K562 (cell line): ENCODE measurements around the gene LRGUK. TPM values are rescaled to one million over a fixed set of nuclear protein-coding genes. Genes with fewer than 3 reads are reported as not detected.

ENCODE experiments used
- ASH1L ChIP-seq: fragments of 450-650 bp; IDR thresholded peaks from 2 replicates; pipeline ENCODE4 v1.6.1; 2018; ENCODE audit warnings: borderline replicate concordance, mild to moderate bottlenecking, low read depth; ENCODE audit not compliant: partially characterized antibody
- ESRRA ChIP-seq: fragments of 450-650 bp; IDR thresholded peaks from 2 replicates; pipeline ENCODE4 v1.6.1; 2014; ENCODE audit warnings: low read depth, mild to moderate bottlenecking, moderate library complexity, borderline replicate concordance
- HMG20A ChIP-seq: fragments of 450-650 bp; formaldehyde crosslinking; conservative IDR thresholded peaks from 2 replicates; pipeline ENCODE4 v1.4.0; 2020; ENCODE audit warnings: mild to moderate bottlenecking, mixed read lengths
- ZNF354B ChIP-seq: fragments of 250-450 bp; sonication (Bioruptor Pico); IDR thresholded peaks from 2 replicates; pipeline ENCODE4 v1.4.0; 2020
- polyA plus RNA-seq, 8 experiments: library from polyadenylated mRNA; depleted of rRNA in 4 of 8; stranded (reverse) in 5 of 8; unstranded in 3 of 8; fragments of >200 nt; fragmentation: Nextera tagmentation in 2 of 8; fragmentation: Illumina TruSeq in 1 of 8; extraction: Ambion mirVana in 2 of 8; extraction: Trizol in 1 of 8; gene quantifications; 2 replicates each; pipeline versions ENCODE4 v1.2.1 to v1.2.3, GENCODE V29; 2011 to 2014; ENCODE audit warnings: inconsistent platforms in 1 of 8, missing spikeins in 1 of 8
- total RNA-seq, 7 experiments: library from RNA; depleted of rRNA in 6 of 7; stranded (reverse); fragments of >200 nt in 6 of 7; fragmentation: Illumina TruSeq in 2 of 7; extraction: Trizol in 2 of 7; gene quantifications; 2 replicates each; pipeline versions ENCODE4 v1.2.1 to v1.2.3, GENCODE V29; 2011 to 2021; ENCODE audit warnings: low replicate concordance in 1 of 7
- TF ChIP-seq, protein P1 (sequence below), 2 experiments: fragments of 450-650 bp; IDR thresholded peaks; 2 replicates each; pipeline ENCODE4 v1.6.1; 2018; ENCODE audit warnings: mild to moderate bottlenecking in 2 of 2, low read depth in 1 of 2; ENCODE audit not compliant: partially characterized antibody in 2 of 2
- TF ChIP-seq, protein P2 (sequence below): fragments of 450-650 bp; IDR thresholded peaks from 2 replicates; pipeline ENCODE4 v1.6.1; 2014; ENCODE audit warnings: low read depth, mild to moderate bottlenecking, moderate library complexity, borderline replicate concordance
- TF ChIP-seq, protein P3 (sequence below): fragments of 250-450 bp; sonication (Bioruptor Pico); IDR thresholded peaks from 2 replicates; pipeline ENCODE4 v1.5.0; 2021; ENCODE audit warnings: mild to moderate bottlenecking, moderate library complexity

The LRGUK gene
- total and polyA plus RNA-seq, 9 of the 15 experiments (the other 6 are each of a cell fraction or from before 2014, with no cell fraction given): 0.04 to 0.33 (median 0.18) TPM

DNA sequence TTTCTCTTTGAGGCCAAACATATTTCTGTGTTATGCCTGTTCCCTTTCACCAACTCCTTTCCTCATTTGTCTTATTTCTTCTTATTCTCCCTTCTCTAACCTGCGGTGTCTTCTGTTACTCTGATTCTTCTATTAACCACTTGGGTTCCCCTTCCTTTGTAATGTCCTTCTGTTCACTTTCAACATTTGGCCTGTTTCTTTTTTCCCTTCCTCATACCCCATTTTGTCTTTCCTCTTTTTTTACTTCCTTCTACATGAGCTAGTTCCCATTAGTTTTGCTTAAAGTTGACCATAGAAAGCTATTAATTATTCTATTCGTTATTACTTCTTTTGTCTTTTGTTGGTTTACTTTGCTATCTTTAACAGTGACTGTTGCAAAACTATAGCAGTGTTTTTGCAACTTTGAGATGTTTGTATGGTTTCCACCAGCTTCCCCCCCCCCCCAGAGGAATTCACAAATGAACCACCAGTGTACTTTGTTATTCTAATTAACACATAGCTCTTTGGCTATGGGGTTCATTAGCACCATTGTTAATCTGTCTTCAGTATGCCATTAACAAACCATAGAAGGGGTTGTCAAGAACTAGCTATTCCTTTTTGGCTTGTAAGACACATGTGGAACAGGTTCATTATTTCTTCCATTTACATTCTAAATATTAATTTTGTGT is 2.9 kb downstream of the LRGUK start (continued):
- TF ChIP-seq, protein P1, sequence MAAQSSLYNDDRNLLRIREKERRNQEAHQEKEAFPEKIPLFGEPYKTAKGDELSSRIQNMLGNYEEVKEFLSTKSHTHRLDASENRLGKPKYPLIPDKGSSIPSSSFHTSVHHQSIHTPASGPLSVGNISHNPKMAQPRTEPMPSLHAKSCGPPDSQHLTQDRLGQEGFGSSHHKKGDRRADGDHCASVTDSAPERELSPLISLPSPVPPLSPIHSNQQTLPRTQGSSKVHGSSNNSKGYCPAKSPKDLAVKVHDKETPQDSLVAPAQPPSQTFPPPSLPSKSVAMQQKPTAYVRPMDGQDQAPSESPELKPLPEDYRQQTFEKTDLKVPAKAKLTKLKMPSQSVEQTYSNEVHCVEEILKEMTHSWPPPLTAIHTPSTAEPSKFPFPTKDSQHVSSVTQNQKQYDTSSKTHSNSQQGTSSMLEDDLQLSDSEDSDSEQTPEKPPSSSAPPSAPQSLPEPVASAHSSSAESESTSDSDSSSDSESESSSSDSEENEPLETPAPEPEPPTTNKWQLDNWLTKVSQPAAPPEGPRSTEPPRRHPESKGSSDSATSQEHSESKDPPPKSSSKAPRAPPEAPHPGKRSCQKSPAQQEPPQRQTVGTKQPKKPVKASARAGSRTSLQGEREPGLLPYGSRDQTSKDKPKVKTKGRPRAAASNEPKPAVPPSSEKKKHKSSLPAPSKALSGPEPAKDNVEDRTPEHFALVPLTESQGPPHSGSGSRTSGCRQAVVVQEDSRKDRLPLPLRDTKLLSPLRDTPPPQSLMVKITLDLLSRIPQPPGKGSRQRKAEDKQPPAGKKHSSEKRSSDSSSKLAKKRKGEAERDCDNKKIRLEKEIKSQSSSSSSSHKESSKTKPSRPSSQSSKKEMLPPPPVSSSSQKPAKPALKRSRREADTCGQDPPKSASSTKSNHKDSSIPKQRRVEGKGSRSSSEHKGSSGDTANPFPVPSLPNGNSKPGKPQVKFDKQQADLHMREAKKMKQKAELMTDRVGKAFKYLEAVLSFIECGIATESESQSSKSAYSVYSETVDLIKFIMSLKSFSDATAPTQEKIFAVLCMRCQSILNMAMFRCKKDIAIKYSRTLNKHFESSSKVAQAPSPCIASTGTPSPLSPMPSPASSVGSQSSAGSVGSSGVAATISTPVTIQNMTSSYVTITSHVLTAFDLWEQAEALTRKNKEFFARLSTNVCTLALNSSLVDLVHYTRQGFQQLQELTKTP (IDR thresholded peaks at IDR 0.05; ENCODE audit: low read depth in 1 of 2, partially characterized antibody in 2 of 2): no peak
- TF ChIP-seq, protein P2, sequence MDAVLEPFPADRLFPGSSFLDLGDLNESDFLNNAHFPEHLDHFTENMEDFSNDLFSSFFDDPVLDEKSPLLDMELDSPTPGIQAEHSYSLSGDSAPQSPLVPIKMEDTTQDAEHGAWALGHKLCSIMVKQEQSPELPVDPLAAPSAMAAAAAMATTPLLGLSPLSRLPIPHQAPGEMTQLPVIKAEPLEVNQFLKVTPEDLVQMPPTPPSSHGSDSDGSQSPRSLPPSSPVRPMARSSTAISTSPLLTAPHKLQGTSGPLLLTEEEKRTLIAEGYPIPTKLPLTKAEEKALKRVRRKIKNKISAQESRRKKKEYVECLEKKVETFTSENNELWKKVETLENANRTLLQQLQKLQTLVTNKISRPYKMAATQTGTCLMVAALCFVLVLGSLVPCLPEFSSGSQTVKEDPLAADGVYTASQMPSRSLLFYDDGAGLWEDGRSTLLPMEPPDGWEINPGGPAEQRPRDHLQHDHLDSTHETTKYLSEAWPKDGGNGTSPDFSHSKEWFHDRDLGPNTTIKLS: no peak
- TF ChIP-seq ESRRA: no peak
- TF ChIP-seq, protein P3, sequence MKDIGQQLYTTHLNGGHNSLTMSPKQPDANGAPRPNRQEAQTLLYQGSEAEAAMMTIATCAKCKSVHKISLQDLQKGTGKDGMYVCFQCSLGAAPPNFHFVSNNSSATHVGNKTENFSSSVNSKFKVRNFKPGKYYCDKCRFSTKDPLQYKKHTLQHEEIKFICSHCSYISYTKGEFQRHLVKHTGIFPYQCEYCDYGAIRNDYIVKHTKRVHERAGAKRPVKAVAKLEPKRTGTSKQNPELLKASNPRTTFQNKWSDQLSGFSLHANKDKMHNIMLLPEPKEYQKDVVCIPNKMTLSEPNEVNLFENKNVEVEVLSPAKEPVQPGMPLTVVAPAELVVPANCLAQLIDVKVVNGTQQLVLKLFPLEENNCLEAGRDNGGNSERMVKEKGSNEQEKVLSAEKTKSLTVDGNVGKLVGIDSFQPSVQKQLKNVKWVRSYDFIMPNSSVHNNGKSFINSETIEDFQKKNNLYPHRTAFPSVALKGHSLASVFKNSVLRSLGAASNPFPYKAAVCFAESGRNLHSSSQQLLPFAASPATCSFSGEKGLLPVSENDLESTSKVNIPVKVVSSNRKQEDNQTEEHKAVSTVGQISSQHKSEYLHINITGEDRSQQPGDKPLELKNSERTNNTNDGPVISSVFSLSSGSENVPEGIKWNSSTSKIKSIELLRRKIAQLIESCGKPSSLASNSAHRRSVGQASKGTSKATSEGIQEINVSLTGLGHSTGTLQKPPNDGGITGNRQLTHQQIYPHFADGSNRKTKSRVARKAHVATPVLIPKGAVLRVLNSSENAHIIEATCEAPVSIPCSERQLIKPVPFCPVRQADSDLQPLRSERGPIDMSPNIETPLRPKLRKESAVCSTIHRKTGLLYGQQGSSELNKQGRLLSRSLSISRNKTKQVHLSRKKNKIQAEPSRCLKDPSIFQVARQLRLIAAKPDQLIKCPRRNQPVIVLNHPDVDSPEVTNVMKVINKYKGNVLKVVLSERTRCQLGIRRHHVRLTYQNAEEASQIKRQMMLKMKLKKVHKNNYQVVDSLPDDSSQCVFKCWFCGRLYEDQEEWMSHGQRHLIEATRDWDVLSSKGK: no peak
- TF ChIP-seq HMG20A (CRISPR knock-in tag): no peak
- TF ChIP-seq ASH1L: no peak
- no peak for TF ChIP-seq ZNF354B (CRISPR knock-in tag)
- TF ChIP-seq, all 486 proteins: peak for 0
